ENCODE data around the gene EDIL3. TPM values are rescaled to one million over a fixed set of nuclear protein-coding genes. Genes with fewer than 3 reads are reported as not detected.
A peak's percentile ranks its signal among the peaks of the same experiment; 100 is the strongest.

Gene EDIL3
- total RNA-seq, 2 experiments from 2014 or later: not detected

DNA sequence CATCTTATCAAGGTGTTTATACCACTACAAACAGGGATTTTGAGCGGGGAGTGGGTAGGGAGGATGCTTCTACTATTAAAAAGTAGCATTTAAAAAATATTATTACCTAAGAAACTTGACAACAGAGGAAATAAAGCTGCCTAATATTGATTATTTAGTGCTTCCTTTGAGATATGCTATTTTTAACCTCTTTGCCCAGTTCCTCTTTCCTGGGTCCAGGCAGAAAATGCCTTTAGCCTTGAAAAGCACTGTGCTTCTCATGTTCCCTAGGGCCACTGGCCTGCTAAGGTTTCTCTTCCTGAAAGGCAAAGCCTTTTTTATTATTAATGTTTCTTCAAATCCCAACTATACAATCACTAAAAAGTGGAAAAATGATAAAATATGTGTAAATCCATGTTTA lies 446.8 kb downstream of the EDIL3 start:
- Histone ChIP-seq H3K4me1 (ENCODE audit: insufficient read depth, low read length, poor library complexity, severe bottlenecking) (no peaks in the 10 kb centered on the region), H3K79me2 (ENCODE audit: insufficient read depth, low read depth, low read length) (no peaks in the 10 kb centered on the region), H4K20me1 (ENCODE audit: insufficient read depth, low read length) (no peaks in the 10 kb centered on the region), H3K9me3 (ENCODE audit: low read length) (no peaks in the 10 kb centered on the region), H2AFZ (ENCODE audit: low read length) (no peak overlapping the region), H3K4me2 (ENCODE audit: low read length) (no peak overlapping the region), H3K27ac (ENCODE audit: low read depth, low read length, poor library complexity, severe bottlenecking) (no peak overlapping the region), H3K9me2 (ENCODE audit: insufficient read depth, low read length) (no peaks in the 10 kb centered on the region), H3K4me3 (ENCODE audit: low read depth, low read length, poor library complexity, severe bottlenecking) (no peak overlapping the region), H3K36me3 (ENCODE audit: insufficient read depth, low read length) (no peaks in the 10 kb centered on the region)
- no TSS peak for BruUV-seq (replicated peaks)
- DNase-seq (ENCODE audit: low spot score): no peak
- POLR2A ChIA-PET: no interaction called here
- TF ChIP-seq, protein P1, sequence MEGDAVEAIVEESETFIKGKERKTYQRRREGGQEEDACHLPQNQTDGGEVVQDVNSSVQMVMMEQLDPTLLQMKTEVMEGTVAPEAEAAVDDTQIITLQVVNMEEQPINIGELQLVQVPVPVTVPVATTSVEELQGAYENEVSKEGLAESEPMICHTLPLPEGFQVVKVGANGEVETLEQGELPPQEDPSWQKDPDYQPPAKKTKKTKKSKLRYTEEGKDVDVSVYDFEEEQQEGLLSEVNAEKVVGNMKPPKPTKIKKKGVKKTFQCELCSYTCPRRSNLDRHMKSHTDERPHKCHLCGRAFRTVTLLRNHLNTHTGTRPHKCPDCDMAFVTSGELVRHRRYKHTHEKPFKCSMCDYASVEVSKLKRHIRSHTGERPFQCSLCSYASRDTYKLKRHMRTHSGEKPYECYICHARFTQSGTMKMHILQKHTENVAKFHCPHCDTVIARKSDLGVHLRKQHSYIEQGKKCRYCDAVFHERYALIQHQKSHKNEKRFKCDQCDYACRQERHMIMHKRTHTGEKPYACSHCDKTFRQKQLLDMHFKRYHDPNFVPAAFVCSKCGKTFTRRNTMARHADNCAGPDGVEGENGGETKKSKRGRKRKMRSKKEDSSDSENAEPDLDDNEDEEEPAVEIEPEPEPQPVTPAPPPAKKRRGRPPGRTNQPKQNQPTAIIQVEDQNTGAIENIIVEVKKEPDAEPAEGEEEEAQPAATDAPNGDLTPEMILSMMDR (conservative IDR thresholded peaks at IDR 0.05; ENCODE audit: low read length): no peak
- TF ChIP-seq EZH2phosphoT487 (IDR thresholded peaks at IDR 0.05; ENCODE audit: borderline replicate concordance, low read depth, low read length): no peak
- intact Hi-C loops (cut with micrococcal nuclease; ENCODE audit: unreplicated experiment): no loop called here
- CTCF ChIA-PET (ENCODE audit: unreplicated experiment): no interaction called here

DNA sequence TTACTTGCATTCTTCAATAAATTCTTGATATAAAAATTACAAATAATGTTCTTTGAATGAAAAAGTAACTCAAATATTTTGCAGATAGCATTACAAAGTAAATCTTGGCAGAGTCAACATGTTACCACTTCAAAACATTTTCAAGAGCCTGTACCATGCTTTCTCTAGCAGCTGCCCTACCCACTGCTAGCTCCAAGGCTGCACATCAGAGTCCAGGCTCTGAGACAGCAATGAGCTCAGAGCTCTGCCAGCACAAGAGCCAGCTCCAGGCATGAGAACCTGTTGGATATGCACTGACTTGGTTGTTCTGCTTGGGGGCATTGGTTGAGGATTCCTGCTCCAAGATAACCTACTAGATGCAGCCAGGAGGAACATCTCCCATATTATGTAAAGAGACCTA lies 452.7 kb downstream of the EDIL3 start:
- TF ChIP-seq, protein P1 (conservative IDR thresholded peaks at IDR 0.05; ENCODE audit: low read length): no peak
- TF ChIP-seq EZH2phosphoT487 (IDR thresholded peaks at IDR 0.05; ENCODE audit: borderline replicate concordance, low read depth, low read length): no peak
- no peak overlapping the region for H3K4me2 ChIP-seq (ENCODE audit: low read length)
- no peaks in the 10 kb centered on the region for H4K20me1 ChIP-seq (ENCODE audit: insufficient read depth, low read length)
- no peaks in the 10 kb centered on the region for H3K79me2 ChIP-seq (ENCODE audit: insufficient read depth, low read depth, low read length)
- no peak overlapping the region for H2AFZ ChIP-seq (ENCODE audit: low read length)
- CTCF ChIA-PET (ENCODE audit: unreplicated experiment): no interaction called here
- H3K9me2 ChIP-seq (ENCODE audit: insufficient read depth, low read length): no peaks in the 10 kb centered on the region
- no peaks in the 10 kb centered on the region for H3K9me3 ChIP-seq (ENCODE audit: low read length)
- no TSS peak for BruUV-seq (replicated peaks)
- DNase-seq (ENCODE audit: low spot score): no peak
- H3K4me3 ChIP-seq (ENCODE audit: low read depth, low read length, poor library complexity, severe bottlenecking): no peak overlapping the region
- H3K4me1 ChIP-seq (ENCODE audit: insufficient read depth, low read length, poor library complexity, severe bottlenecking): no peaks in the 10 kb centered on the region
- intact Hi-C loops (cut with micrococcal nuclease; ENCODE audit: unreplicated experiment): no loop called here
- no peaks in the 10 kb centered on the region for H3K36me3 ChIP-seq (ENCODE audit: insufficient read depth, low read length)
- no peak overlapping the region for H3K27ac ChIP-seq (ENCODE audit: low read depth, low read length, poor library complexity, severe bottlenecking)
- POLR2A ChIA-PET: no interaction called here

DNA sequence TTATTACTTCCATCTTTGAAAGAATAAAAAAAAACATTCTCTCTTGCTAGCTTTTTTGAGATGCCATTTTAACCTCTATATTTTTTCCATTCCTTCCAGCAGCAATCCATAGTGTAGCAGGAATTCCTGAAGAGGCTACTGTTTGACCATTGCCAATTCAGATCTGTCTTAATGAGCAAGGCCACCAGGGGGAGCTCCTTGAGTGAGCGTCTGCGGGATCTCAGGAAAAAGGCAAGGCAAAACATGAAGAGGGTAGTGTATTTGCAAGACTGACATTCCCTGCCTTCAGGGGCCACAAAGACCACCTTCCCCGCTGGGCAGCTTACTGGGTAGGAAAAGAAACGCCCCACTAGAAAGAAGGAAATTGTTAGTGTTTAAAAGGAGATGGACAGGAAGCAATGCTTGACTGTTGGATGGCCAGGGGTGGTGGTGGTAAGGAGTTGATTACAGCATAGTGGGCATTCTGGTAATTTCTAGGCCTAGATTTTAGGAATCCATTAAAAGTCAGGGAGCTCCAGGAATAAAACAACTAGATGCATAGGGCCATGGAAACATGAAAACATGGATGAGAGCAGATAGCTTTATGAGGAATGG lies 457.4 kb downstream of the EDIL3 start:
- no peaks in the 10 kb centered on the region for H3K9me3 ChIP-seq (ENCODE audit: low read length)
- intact Hi-C loops (cut with micrococcal nuclease; ENCODE audit: unreplicated experiment): no loop called here
- CTCF ChIA-PET (ENCODE audit: unreplicated experiment): no interaction called here

More for the DNA sequence above, 457.4 kb downstream of the EDIL3 start:
- DNase-seq (ENCODE audit: low spot score): peak; percentile 23
- no peak overlapping the region for H3K4me3 ChIP-seq (ENCODE audit: low read depth, low read length, poor library complexity, severe bottlenecking)
- H3K4me1 ChIP-seq (ENCODE audit: insufficient read depth, low read length, poor library complexity, severe bottlenecking): no peaks in the 10 kb centered on the region
- H3K36me3 ChIP-seq (ENCODE audit: insufficient read depth, low read length): no peaks in the 10 kb centered on the region
- H3K79me2 ChIP-seq (ENCODE audit: insufficient read depth, low read depth, low read length): no peaks in the 10 kb centered on the region
- H3K27ac ChIP-seq (ENCODE audit: low read depth, low read length, poor library complexity, severe bottlenecking): no peak overlapping the region
- POLR2A ChIA-PET: no interaction called here
- H3K9me2 ChIP-seq (ENCODE audit: insufficient read depth, low read length): no peaks in the 10 kb centered on the region
- no TSS peak for BruUV-seq (replicated peaks)
- no peak overlapping the region for H2AFZ ChIP-seq (ENCODE audit: low read length)
- H3K4me2 ChIP-seq (ENCODE audit: low read length): no peak overlapping the region
- TF ChIP-seq EZH2phosphoT487 (IDR thresholded peaks at IDR 0.05; ENCODE audit: borderline replicate concordance, low read depth, low read length): no peak
- TF ChIP-seq, protein P1 (conservative IDR thresholded peaks at IDR 0.05; ENCODE audit: low read length): peak; percentile 88
- H4K20me1 ChIP-seq (ENCODE audit: insufficient read depth, low read length): no peaks in the 10 kb centered on the region
